A549 (cell line): ENCODE data around the gene TENM3. TPM values are rescaled to one million over a fixed set of nuclear protein-coding genes. Genes with fewer than 3 reads are reported as not detected.

Experiments used
- ATAC-seq, 2 experiments: fragments of 200-7000 bp in 1 of 2; fragments of >200 bp in 1 of 2; cut with Nextera tagmentation in 1 of 2; cut with Tn5 transposase in 1 of 2; 3 replicates each; pipeline versions ENCODE4 v1.8.0 to v1.9.1; 2018 to 2020; ENCODE audit warnings: mild to moderate bottlenecking in 1 of 2, moderate library complexity in 1 of 2
- CTCF ChIA-PET: fragments of 300-600 bp; sonication (Branson Sonifier 250); formaldehyde crosslinking; extraction: SDS; loops from one replicate; lab custom pipeline; 2021; ENCODE audit warnings: antibody characterized with exemption, inconsistent platforms; lab: Yijun Ruan, JAX
- POLR2A ChIA-PET: fragments of 350-600 bp; formaldehyde crosslinking; extraction: SDS; loops from one replicate; lab custom pipeline; 2021; ENCODE audit warnings: antibody characterized with exemption, inconsistent platforms; lab: Yijun Ruan, JAX
- DNase-seq, 2 experiments: peaks; one replicate each; pipeline versions ENCODE4 v3.0.0 to v3.0.0-alpha.2; 2011 to 2016; ENCODE audit warnings: low read depth in 1 of 2, low spot score in 1 of 2
- FAIRE-seq: peaks from 2 replicates; lab custom pipeline; 2011; peaks lifted over from hg19 to GRCh38; lab: Jason Lieb, UNC
- H3K27ac ChIP-seq, 2 experiments: fragments of >200 bp; sonication (Bioruptor Twin); formaldehyde crosslinking; 3 replicates each; pipeline ENCODE4 v1.5.1; 2016 to 2017
- H3K4me1 ChIP-seq: fragments of >200 bp; sonication (Bioruptor Twin); formaldehyde crosslinking; 3 replicates; pipeline ENCODE4 v1.6.1; 2016
- H3K4me2 ChIP-seq: fragments of >200 bp; sonication (Bioruptor Twin); formaldehyde crosslinking; 3 replicates; pipeline ENCODE4 v1.6.1; 2016
- H3K4me3 ChIP-seq: fragments of >200 bp; sonication (Bioruptor Twin); formaldehyde crosslinking; 3 replicates; pipeline ENCODE4 v1.5.1; 2016
- H3K9me3 ChIP-seq: fragments of >200 bp; sonication (Bioruptor Twin); formaldehyde crosslinking; 3 replicates; pipeline ENCODE4 v1.6.1; 2016
- CBX8 ChIP-seq: fragments of 200-600 bp; sonication (generic); IDR thresholded peaks from 2 replicates; pipeline ENCODE4 v1.6.1; 2016
- CEBPB ChIP-seq, 2 experiments: fragments of >200 bp in 1 of 2; sonication (Bioruptor Twin) in 1 of 2; formaldehyde crosslinking in 1 of 2; IDR thresholded peaks; 2 replicates each; pipeline ENCODE4 v1.6.1; 2012 to 2016
- CHD2 ChIP-seq: fragments of 150-350 bp; IDR thresholded peaks from 2 replicates; pipeline ENCODE4 v1.6.1; 2014; ENCODE audit warnings: low read length; ENCODE audit not compliant: partially characterized antibody
- E2F6 ChIP-seq: IDR thresholded peaks from 2 replicates; pipeline ENCODE4 v1.6.1; 2012; ENCODE audit warnings: low read depth, borderline replicate concordance
- EHF ChIP-seq: fragments of 250-450 bp; sonication (Bioruptor Pico); IDR thresholded peaks from 2 replicates; pipeline ENCODE4 v1.5.0; 2020; ENCODE audit warnings: mild to moderate bottlenecking
- EHMT2 ChIP-seq: fragments of 200-600 bp; sonication (generic); IDR thresholded peaks from 2 replicates; pipeline ENCODE4 v1.6.1; 2016; ENCODE audit warnings: antibody characterized with exemption, low read depth, mild to moderate bottlenecking, moderate library complexity
- ELK1 ChIP-seq: fragments of 150-350 bp; IDR thresholded peaks from 2 replicates; pipeline ENCODE4 v1.6.1; 2014; ENCODE audit warnings: low read depth, mild to moderate bottlenecking, low read length
- FOSB ChIP-seq: fragments of 250-450 bp; sonication (Bioruptor Pico); IDR thresholded peaks from 2 replicates; pipeline ENCODE4 v1.5.0; 2020; ENCODE audit warnings: mild to moderate bottlenecking, moderate library complexity
- FOSL2 ChIP-seq, 2 experiments: fragments of 450-650 bp in 1 of 2; fragments of >200 bp in 1 of 2; sonication (Bioruptor Twin) in 1 of 2; formaldehyde crosslinking; IDR thresholded peaks; 2 replicates each; pipeline versions ENCODE4 v1.5.0 to v1.6.1; 2016 to 2020; ENCODE audit warnings: mild to moderate bottlenecking in 1 of 2, moderate library complexity in 1 of 2
- FOXS1 ChIP-seq: fragments of 250-450 bp; sonication (Bioruptor Pico); IDR thresholded peaks from 2 replicates; pipeline ENCODE4 v1.5.0; 2020; ENCODE audit warnings: mild to moderate bottlenecking, moderate library complexity
- HOXA7 ChIP-seq: fragments of 250-450 bp; sonication (Bioruptor Pico); IDR thresholded peaks from 2 replicates; pipeline ENCODE4 v1.5.0; 2020; ENCODE audit warnings: mild to moderate bottlenecking, moderate library complexity
- KDM5A ChIP-seq: fragments of 200-600 bp; sonication (generic); IDR thresholded peaks from 2 replicates; pipeline ENCODE4 v1.6.1; 2016; ENCODE audit warnings: antibody characterized with exemption, mild to moderate bottlenecking
- MAZ ChIP-seq: fragments of 150-350 bp; IDR thresholded peaks from 2 replicates; pipeline ENCODE4 v1.6.1; 2014; ENCODE audit warnings: antibody characterized with exemption, low read depth, low read length, borderline replicate concordance
- MYC ChIP-seq: IDR thresholded peaks from 2 replicates; pipeline ENCODE4 v1.6.1; 2012; ENCODE audit warnings: mild to moderate bottlenecking, inconsistent platforms, low read length, improper control_type of control experiment, borderline replicate concordance
- NPAS2 ChIP-seq: fragments of 250-450 bp; sonication (Bioruptor Pico); IDR thresholded peaks from 2 replicates; pipeline ENCODE4 v1.8.0; 2022; ENCODE audit warnings: mild to moderate bottlenecking, moderate library complexity, borderline replicate concordance
- NR3C1 ChIP-seq: fragments of >200 bp; sonication (Bioruptor Twin); formaldehyde crosslinking; IDR thresholded peaks from 3 replicates; pipeline ENCODE4 v1.6.1; 2017
- PHF8 ChIP-seq: fragments of 200-600 bp; sonication (generic); IDR thresholded peaks from 2 replicates; pipeline ENCODE4 v1.6.1; 2016; ENCODE audit warnings: low read depth, mild to moderate bottlenecking, antibody characterized with exemption, moderate library complexity, borderline replicate concordance
- RCOR1 ChIP-seq: fragments of 150-350 bp; IDR thresholded peaks from 2 replicates; pipeline ENCODE4 v1.6.1; 2014; ENCODE audit warnings: antibody characterized with exemption, low read length, low read depth
- RNF2 ChIP-seq: fragments of 200-600 bp; sonication (generic); IDR thresholded peaks from 2 replicates; pipeline ENCODE4 v1.6.1; 2016; ENCODE audit warnings: low read depth, mild to moderate bottlenecking, antibody characterized with exemption, moderate library complexity, borderline replicate concordance
- SMC3 ChIP-seq: fragments of >200 bp; sonication (Bioruptor Twin); formaldehyde crosslinking; IDR thresholded peaks from 3 replicates; pipeline ENCODE4 v1.6.1; 2018; ENCODE audit warnings: inconsistent platforms
- TP53 ChIP-seq: fragments of 250-450 bp; sonication (Bioruptor Pico); IDR thresholded peaks from 2 replicates; pipeline ENCODE4 v1.5.0; 2021; ENCODE audit warnings: mild to moderate bottlenecking, moderate library complexity
- WGBS: methylation state at CpG from one replicate; pipeline ENCODE4 v1.1.6; 2017; ENCODE audit errors: missing lambda C conversion rate; 5-methylcytosine and 5-hydroxymethylcytosine counted together
- polyA plus RNA-seq, 4 experiments: library from polyadenylated mRNA; depleted of rRNA in 3 of 4; stranded (reverse); fragments of >200 nt; fragmentation: RNase III in 1 of 4; extraction: RNeasy Plus Mini Kit Qiagen cat#74134 plus additional on column Dnase treatment in 1 of 4; gene quantifications; 2 replicates in 3 of 4; 3 replicates in 1 of 4; pipeline ENCODE4 v1.2.3, GENCODE V29; 2011 to 2017
- TF ChIP-seq, protein P1 (sequence below): fragments of >200 bp; sonication (Bioruptor Twin); formaldehyde crosslinking; IDR thresholded peaks from 3 replicates; pipeline ENCODE4 v1.5.1; 2016

Gene TENM3
- polyA plus RNA-seq, 2 of the 4 experiments (the other 2 are of a cell fraction), result 2.4 to 7.3 TPM

DNA sequence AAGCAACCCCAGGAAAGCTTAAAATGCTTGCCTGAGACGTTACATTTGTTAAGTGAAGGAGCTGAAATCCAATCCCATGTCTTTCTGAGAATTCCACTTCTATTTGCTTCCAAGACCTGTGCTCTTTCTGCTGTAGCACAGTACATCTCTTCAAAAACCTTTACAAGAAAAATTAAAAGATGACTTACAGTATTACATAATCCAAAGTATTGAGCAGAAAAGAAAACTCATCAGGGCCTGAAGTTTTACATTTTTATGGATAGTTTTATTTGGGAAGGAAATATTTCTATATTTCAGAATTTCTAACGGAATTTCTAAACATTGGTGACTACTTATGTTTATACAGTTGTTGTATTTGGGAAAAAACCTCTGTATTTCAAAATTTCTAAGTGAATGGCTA is 276.3 kb downstream of the TENM3 start:
- Histone ChIP-seq H3K4me3 (no peak overlapping the region), H3K4me2 (no peak overlapping the region), H3K4me1 (no peaks in the 10 kb centered on the region), H3K27ac (no peak overlapping the region), H3K9me3 (no peaks in the 10 kb centered on the region)
- no peak for TF ChIP-seq RCOR1
- no peak for TF ChIP-seq KDM5A
- no peak for TF ChIP-seq FOXS1 (CRISPR knock-in tag)
- no peak for TF ChIP-seq PHF8
- no peak for TF ChIP-seq NR3C1
- no peak for TF ChIP-seq ELK1
- no peak for TF ChIP-seq FOSL2 (IDR thresholded peaks at IDR 0.05)
- no peak for TF ChIP-seq FOSL2 (CRISPR knock-in tag; IDR thresholded peaks at IDR 0.05)
- TF ChIP-seq NPAS2 (CRISPR knock-in tag), result no peak
- ChIA-PET CTCF (no interaction called here), POLR2A (no interaction called here)
- no peak for FAIRE-seq
- no peak for ATAC-seq
- no peak for DNase-seq
- WGBS, result 11% methylated on average over 2 of the region's 2 CpGs

- Histone ChIP-seq H3K9me3 (no peaks in the 10 kb centered on the region), H3K27ac (no peak overlapping the region), H3K4me3 (no peak overlapping the region), H3K4me1 (no peaks in the 10 kb centered on the region), H3K4me2 (no peak overlapping the region)
- ATAC-seq (no peak), DNase-seq (no peak), FAIRE-seq (no peak)
- no peak for TF ChIP-seq RNF2
- no peak for TF ChIP-seq CHD2
- TF ChIP-seq E2F6, result no peak
- no peak for TF ChIP-seq ELK1
- no peak for TF ChIP-seq CEBPB (IDR thresholded peaks at IDR 0.05)
- no peak for TF ChIP-seq TP53
- TF ChIP-seq HOXA7 (CRISPR knock-in tag), result no peak
- no peak for TF ChIP-seq CBX8
- no peak for TF ChIP-seq FOSB (CRISPR knock-in tag)
- no peak for TF ChIP-seq SMC3
- TF ChIP-seq MYC, result no peak
- no peak for TF ChIP-seq EHMT2
- TF ChIP-seq EHF (CRISPR knock-in tag), result no peak
- TF ChIP-seq MAZ, result no peak
- TF ChIP-seq, protein P1, sequence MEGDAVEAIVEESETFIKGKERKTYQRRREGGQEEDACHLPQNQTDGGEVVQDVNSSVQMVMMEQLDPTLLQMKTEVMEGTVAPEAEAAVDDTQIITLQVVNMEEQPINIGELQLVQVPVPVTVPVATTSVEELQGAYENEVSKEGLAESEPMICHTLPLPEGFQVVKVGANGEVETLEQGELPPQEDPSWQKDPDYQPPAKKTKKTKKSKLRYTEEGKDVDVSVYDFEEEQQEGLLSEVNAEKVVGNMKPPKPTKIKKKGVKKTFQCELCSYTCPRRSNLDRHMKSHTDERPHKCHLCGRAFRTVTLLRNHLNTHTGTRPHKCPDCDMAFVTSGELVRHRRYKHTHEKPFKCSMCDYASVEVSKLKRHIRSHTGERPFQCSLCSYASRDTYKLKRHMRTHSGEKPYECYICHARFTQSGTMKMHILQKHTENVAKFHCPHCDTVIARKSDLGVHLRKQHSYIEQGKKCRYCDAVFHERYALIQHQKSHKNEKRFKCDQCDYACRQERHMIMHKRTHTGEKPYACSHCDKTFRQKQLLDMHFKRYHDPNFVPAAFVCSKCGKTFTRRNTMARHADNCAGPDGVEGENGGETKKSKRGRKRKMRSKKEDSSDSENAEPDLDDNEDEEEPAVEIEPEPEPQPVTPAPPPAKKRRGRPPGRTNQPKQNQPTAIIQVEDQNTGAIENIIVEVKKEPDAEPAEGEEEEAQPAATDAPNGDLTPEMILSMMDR, result no peak
- POLR2A ChIA-PET, result no interaction called here
- CTCF ChIA-PET, result no interaction called here
- WGBS, result 4% methylated on average over 1 of the region's 1 CpG
Measured at GRCh38 chr4:182521011-182521410, 277.8 kb downstream of the TENM3 start.
